Neutrophil (primary cell): ENCODE results near the gene KDSR.

Source experiments
- H3K27ac ChIP-seq: fragments of 200-600 bp; sonication (generic); 2 replicates; pipeline ENCODE4 v1.5.1; 2016; ENCODE audit warnings: mild to moderate bottlenecking, moderate library complexity
- H3K27me3 ChIP-seq: fragments of 200-600 bp; sonication (generic); 2 replicates; pipeline ENCODE4 v1.6.0; 2016; ENCODE audit warnings: mild to moderate bottlenecking
- H3K36me3 ChIP-seq: fragments of 200-600 bp; sonication (generic); 2 replicates; pipeline ENCODE4 v1.5.1; 2017
- H3K4me1 ChIP-seq, 2 experiments: fragments of 200-600 bp in 1 of 2; sonication (generic) in 1 of 2; 1 replicate in 1 of 2; 2 replicates in 1 of 2; pipeline versions ENCODE4 v1.5.1 to v1.6.1; 2013 to 2016; ENCODE audit warnings: low read depth in 1 of 2, low read length in 1 of 2, mild to moderate bottlenecking in 1 of 2, moderate library complexity in 1 of 2; ENCODE audit not compliant: control insufficient read depth in 1 of 2, insufficient read depth in 1 of 2
- H3K4me3 ChIP-seq, 2 experiments: fragments of 200-600 bp in 1 of 2; sonication (generic) in 1 of 2; 1 replicate in 1 of 2; 2 replicates in 1 of 2; pipeline ENCODE4 v1.5.1; 2013 to 2016; ENCODE audit warnings: low read depth in 1 of 2, low read length in 1 of 2, mild to moderate bottlenecking in 1 of 2, moderate library complexity in 1 of 2
- H3K9me3 ChIP-seq: fragments of 200-600 bp; sonication (generic); 2 replicates; pipeline ENCODE4 v1.5.1; 2016
- CTCF ChIP-seq: fragments of 200-600 bp; sonication (generic); IDR thresholded peaks from 2 replicates; pipeline ENCODE4 v1.5.1; 2016; ENCODE audit warnings: antibody characterized with exemption

Gene KDSR

GRCh38 chr18:63377275-63377980 is 10.4 kb upstream of the KDSR start:
- no peak overlapping the region for H3K27ac ChIP-seq
- H3K9me3 ChIP-seq = no peaks in the 10 kb centered on the region
- H3K4me1 ChIP-seq = no peaks in the 10 kb centered on the region
- no peak for TF ChIP-seq CTCF
- peaks cover 26% of the 10 kb centered on the region for H3K27me3 ChIP-seq
- H3K36me3 ChIP-seq = no peaks in the 10 kb centered on the region
- no peak overlapping the region for H3K4me3 ChIP-seq

- Histone ChIP-seq H3K4me1 (no peaks in the 10 kb centered on the region), H3K27me3 (peaks cover 26% of the 10 kb centered on the region), H3K4me3 (no peak overlapping the region), H3K27ac (no peak overlapping the region), H3K36me3 (no peaks in the 10 kb centered on the region), H3K9me3 (no peaks in the 10 kb centered on the region)
- no peak for TF ChIP-seq CTCF
Observed at GRCh38 chr18:63376538-63376937, 9.5 kb upstream of the KDSR start.

GRCh38 chr18:63374540-63374939 is 7.5 kb upstream of the KDSR start:
- TF ChIP-seq CTCF = no peak
- H3K4me3 ChIP-seq = no peak overlapping the region
- peaks cover 17% of the 10 kb centered on the region for H3K27me3 ChIP-seq

GRCh38 chr18:63373161-63373560 is 6.2 kb upstream of the KDSR start:
- Histone ChIP-seq H3K27me3 (peaks cover 11% of the 10 kb centered on the region), H3K36me3 (no peaks in the 10 kb centered on the region), H3K27ac (no peak overlapping the region), H3K4me3 (no peak overlapping the region), H3K4me1 (peaks cover under 1 to 3% of the 10 kb centered on the region in 2 experiments), H3K9me3 (no peaks in the 10 kb centered on the region)
- TF ChIP-seq CTCF = no peak

More at GRCh38 chr18:63374540-63374939, 7.5 kb upstream of the KDSR start:
- Histone ChIP-seq H3K4me1 (no peaks in the 10 kb centered on the region), H3K36me3 (no peaks in the 10 kb centered on the region), H3K27ac (no peak overlapping the region), H3K9me3 (no peaks in the 10 kb centered on the region)

- H3K27me3 ChIP-seq = peaks cover 32% of the 10 kb centered on the region
- H3K36me3 ChIP-seq = no peaks in the 10 kb centered on the region
- H3K27ac ChIP-seq = no peak overlapping the region
- no peaks in the 10 kb centered on the region for H3K9me3 ChIP-seq
- peaks cover 16 to 18% of the 10 kb centered on the region in 2 experiments for H3K4me1 ChIP-seq
- TF ChIP-seq CTCF = no peak
- no peak overlapping the region for H3K4me3 ChIP-seq
Observed at GRCh38 chr18:63368611-63369010, 1.6 kb upstream of the KDSR start.
